Transverse colon (tissue), 4 donors: ENCODE data around the gene GOPC. TPM values are rescaled to one million over a fixed set of nuclear protein-coding genes. Genes with fewer than 3 reads are reported as not detected.

Source experiments
- DNase-seq: peaks from one replicate; pipeline ENCODE4 v3.0.0-alpha.2; 2019
- H3K27ac ChIP-seq, 4 donors: fragments of 200-600 bp; sonication (generic); 2 replicates each; pipeline ENCODE4 v1.5.1; 2016 to 2018; ENCODE audit warnings: inconsistent platforms in 4 of 4
- H3K27me3 ChIP-seq: fragments of 200-600 bp; sonication (generic); 2 replicates; pipeline ENCODE4 v1.5.1; 2017; ENCODE audit warnings: inconsistent platforms
- H3K36me3 ChIP-seq, 4 donors: fragments of 200-600 bp; sonication (generic); 2 replicates each; pipeline ENCODE4 v1.5.1; 2017 to 2019; ENCODE audit warnings: inconsistent platforms in 4 of 4
- H3K4me1 ChIP-seq, 4 donors: fragments of 200-600 bp; sonication (generic); 2 replicates each; pipeline ENCODE4 v1.5.1; 2017 to 2020; ENCODE audit warnings: inconsistent platforms in 4 of 4
- H3K4me3 ChIP-seq, 4 donors: fragments of 200-600 bp; sonication (generic); 1 replicate in 1 of 4; 2 replicates in 3 of 4; pipeline versions ENCODE4 v1.5.1 to v1.6.1; 2017 to 2019; ENCODE audit warnings: inconsistent platforms in 4 of 4
- H3K9me3 ChIP-seq, 2 donors: fragments of 200-600 bp; sonication (generic); 2 replicates each; pipeline ENCODE4 v1.5.1; 2017 to 2019; ENCODE audit warnings: inconsistent platforms in 2 of 2
- EP300 ChIP-seq: sonication (generic); formaldehyde crosslinking; IDR thresholded peaks from one replicate; pipeline ENCODE4 v1.6.1; 2017; ENCODE audit warnings: antibody characterized with exemption, low read depth
- POLR2A ChIP-seq: fragments of 450-650 bp; IDR thresholded peaks from one replicate; pipeline ENCODE4 v1.6.1; 2016; ENCODE audit warnings: antibody characterized with exemption, mild to moderate bottlenecking, moderate library complexity
- POLR2AphosphoS5 ChIP-seq, 3 donors: sonication (generic); formaldehyde crosslinking; IDR thresholded peaks; one replicate each; pipeline ENCODE4 v1.6.1; 2016; ENCODE audit warnings: antibody characterized with exemption in 3 of 3
- whole genome bisulfite sequencing, 2 donors: methylation state at CpG; one replicate each; pipeline ENCODE4 v1.1.5; 2018; ENCODE audit warnings: low coverage in 1 of 2; 5-methylcytosine and 5-hydroxymethylcytosine counted together
- in situ Hi-C, 4 donors: fragments of 200-750 bp; cut with MboI; loops; one replicate each; pipeline versions ENCODE4 v1.15.0 to v1.15.1; 2017; ENCODE audit warnings: low sequenced_read_pairs in 3 of 4, low pct_ligation_motif_present in 1 of 4, low pct_unique_long_range_greater_than_20kb in 1 of 4
- intact Hi-C: fragments of 100-400 bp; cut with DNase I; formaldehyde crosslinking; loops from one replicate; pipeline ENCODE4 v1.15.1; 2023; ENCODE audit warnings: low total_unique reads
- total RNA-seq, 4 donors: library from RNA; depleted of rRNA; stranded (reverse); fragments of >200 nt; gene quantifications; one replicate each; pipeline ENCODE4 v1.1.0, GENCODE V29; 2016
- TF ChIP-seq, protein P1 (sequence below), 5 experiments: fragments of 200-600 bp in 3 of 5; fragments of 450-650 bp in 2 of 5; sonication (generic) in 3 of 5; IDR thresholded peaks; 1 replicate in 2 of 5; 2 replicates in 3 of 5; pipeline ENCODE4 v1.5.1; 2016 to 2017; ENCODE audit warnings: antibody characterized with exemption in 5 of 5, inconsistent platforms in 3 of 5, mild to moderate bottlenecking in 2 of 5, moderate library complexity in 1 of 5

Gene GOPC
- total RNA-seq, 4 donors from 2014 or later: 18.3 to 39.9 (median 29.5) TPM

DNA sequence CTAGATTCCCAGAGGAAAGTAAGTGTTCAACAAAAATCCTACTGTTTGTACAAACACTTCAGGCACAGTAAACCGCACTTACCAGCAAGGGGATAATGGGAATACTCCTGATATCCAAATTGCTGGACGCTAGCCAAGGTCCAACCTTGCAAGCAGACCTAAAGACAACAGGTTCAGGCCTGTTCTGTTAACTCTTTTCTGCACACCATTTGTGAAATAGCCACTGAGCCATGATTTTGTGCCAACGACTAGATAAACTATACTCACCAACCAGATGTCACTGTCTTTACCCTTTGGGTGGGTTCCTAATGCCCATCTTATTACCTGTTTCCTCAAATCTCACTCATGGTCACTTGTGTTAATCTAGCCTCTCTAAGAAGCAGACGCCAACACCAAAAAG lies 43.5 kb downstream of the GOPC start:
- Histone ChIP-seq H3K4me1 (peaks cover 0 to 7% (median 0%) of the 10 kb centered on the region in 4 donors), H3K27me3 (no peaks in the 10 kb centered on the region), H3K36me3 (peaks cover 0 to 10% (median 1%) of the 10 kb centered on the region in 4 donors), H3K27ac (no peak overlapping the region), H3K4me3 (no peak overlapping the region), H3K9me3 (no peaks in the 10 kb centered on the region)
- 83% methylated on average over 4 of the region's 4 CpGs; no CpG with 5 or more reads in 1 of the 2 donors for WGBS, 2 donors
- intact Hi-C loops: loop anchor here (5.0 kb wide), 1 partner anchor 107 kb away; no protein-coding TSS in a partner anchor
- in situ Hi-C loops: loop anchor here (10.0 to 25.0 kb wide), 3 partner anchors 104 to 222 kb away; no protein-coding TSS in a partner anchor
- DNase-seq: no peak
- TF ChIP-seq POLR2A (no peak), EP300 (no peak), POLR2AphosphoS5 (IDR thresholded peaks at IDR 0.05) (no peak)
- TF ChIP-seq, protein P1, sequence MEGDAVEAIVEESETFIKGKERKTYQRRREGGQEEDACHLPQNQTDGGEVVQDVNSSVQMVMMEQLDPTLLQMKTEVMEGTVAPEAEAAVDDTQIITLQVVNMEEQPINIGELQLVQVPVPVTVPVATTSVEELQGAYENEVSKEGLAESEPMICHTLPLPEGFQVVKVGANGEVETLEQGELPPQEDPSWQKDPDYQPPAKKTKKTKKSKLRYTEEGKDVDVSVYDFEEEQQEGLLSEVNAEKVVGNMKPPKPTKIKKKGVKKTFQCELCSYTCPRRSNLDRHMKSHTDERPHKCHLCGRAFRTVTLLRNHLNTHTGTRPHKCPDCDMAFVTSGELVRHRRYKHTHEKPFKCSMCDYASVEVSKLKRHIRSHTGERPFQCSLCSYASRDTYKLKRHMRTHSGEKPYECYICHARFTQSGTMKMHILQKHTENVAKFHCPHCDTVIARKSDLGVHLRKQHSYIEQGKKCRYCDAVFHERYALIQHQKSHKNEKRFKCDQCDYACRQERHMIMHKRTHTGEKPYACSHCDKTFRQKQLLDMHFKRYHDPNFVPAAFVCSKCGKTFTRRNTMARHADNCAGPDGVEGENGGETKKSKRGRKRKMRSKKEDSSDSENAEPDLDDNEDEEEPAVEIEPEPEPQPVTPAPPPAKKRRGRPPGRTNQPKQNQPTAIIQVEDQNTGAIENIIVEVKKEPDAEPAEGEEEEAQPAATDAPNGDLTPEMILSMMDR (IDR thresholded peaks at IDR 0.05): no peak

DNA sequence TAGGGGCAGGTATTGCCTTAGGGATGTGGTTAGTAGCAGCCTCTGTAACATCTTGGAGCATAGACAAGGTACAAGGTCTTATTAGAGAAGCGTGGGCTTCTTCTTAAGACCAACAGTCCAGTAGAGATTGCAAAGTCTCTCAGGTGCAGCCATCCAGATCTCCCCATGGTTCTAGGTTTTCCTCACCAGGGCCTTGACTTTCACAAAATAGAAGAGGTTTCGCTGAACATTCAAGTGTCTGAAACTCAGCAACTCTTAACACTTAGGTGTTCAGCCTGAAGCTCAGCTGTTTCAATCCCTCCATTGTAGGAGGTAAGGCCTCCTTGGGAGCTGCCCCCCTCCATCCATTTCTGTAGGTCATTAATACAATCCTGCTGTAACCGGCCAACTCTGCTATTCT lies 44.4 kb downstream of the GOPC start:
- intact Hi-C loops (loop anchor here (5.0 kb wide), 1 partner anchor 106 kb away; no protein-coding TSS in a partner anchor), in situ Hi-C loops (loop anchor here (10.0 to 25.0 kb wide), 3 partner anchors 103 to 221 kb away; no protein-coding TSS in a partner anchor)
- no peak for TF ChIP-seq POLR2AphosphoS5 (IDR thresholded peaks at IDR 0.05)
- TF ChIP-seq EP300: no peak
- TF ChIP-seq POLR2A: no peak
- TF ChIP-seq, protein P1 (IDR thresholded peaks at IDR 0.05): no peak
- no peak for DNase-seq
- no peak overlapping the region for H3K27ac ChIP-seq
- WGBS, 2 donors: 77 to 82% methylated on average over 2 to 3 of the region's 3 CpGs
- H3K4me1 ChIP-seq: peaks cover 0 to 7% (median 0%) of the 10 kb centered on the region in 4 donors
- H3K9me3 ChIP-seq: no peaks in the 10 kb centered on the region
- peaks cover 0 to 8% (median 0%) of the 10 kb centered on the region in 4 donors for H3K36me3 ChIP-seq
- H3K27me3 ChIP-seq: no peaks in the 10 kb centered on the region
- H3K4me3 ChIP-seq: no peak overlapping the region

DNA sequence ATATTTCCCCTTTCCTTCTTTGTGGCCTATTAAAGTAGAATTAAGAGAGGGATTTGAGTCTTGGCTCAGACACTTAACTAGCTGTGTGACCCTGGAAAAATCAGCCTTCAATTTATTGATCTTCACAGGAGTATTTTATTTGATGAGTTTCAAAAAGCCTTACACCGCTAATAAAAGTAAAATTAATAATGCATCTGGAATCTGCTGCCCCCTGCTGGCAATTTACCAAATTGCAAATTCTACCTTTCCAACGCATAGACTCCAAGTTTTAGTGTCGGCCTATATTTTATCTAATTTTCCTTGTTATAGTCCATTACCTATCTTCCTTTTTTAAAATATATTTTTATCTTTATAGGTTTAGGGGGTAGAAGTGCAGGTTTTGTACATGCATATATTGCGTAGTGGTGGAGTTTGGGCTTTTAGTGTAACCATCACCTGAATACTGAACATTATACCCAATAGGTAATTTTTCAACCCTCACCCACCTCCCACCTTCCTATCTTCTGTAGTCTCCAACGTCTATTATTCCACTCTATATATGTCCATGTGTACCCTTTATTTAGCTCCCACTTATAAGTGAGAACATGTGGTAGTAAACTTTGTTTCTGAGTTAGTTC lies 46.3 kb downstream of the GOPC start:
- peaks cover 0 to 7% (median 0%) of the 10 kb centered on the region in 4 donors for H3K4me1 ChIP-seq
- intact Hi-C loops (loop anchor here (5.0 kb wide), 1 partner anchor 104 kb away; no protein-coding TSS in a partner anchor), in situ Hi-C loops (loop anchor here (10.0 to 25.0 kb wide), 3 partner anchors 101 to 219 kb away; no protein-coding TSS in a partner anchor)
- DNase-seq: peak; percentile 49
- TF ChIP-seq POLR2AphosphoS5 (IDR thresholded peaks at IDR 0.05) (no peak), EP300 (no peak), POLR2A (no peak)
- TF ChIP-seq, protein P1 (IDR thresholded peaks at IDR 0.05): peak; percentile 83 to 95 (median 85)
- WGBS, 2 donors: 20 to 21% methylated on average over 5 of the region's 5 CpGs
- H3K4me3 ChIP-seq: no peak overlapping the region
- no peak overlapping the region for H3K27ac ChIP-seq
- H3K36me3 ChIP-seq: no peaks in the 10 kb centered on the region
- no peaks in the 10 kb centered on the region for H3K27me3 ChIP-seq
- no peaks in the 10 kb centered on the region for H3K9me3 ChIP-seq

DNA sequence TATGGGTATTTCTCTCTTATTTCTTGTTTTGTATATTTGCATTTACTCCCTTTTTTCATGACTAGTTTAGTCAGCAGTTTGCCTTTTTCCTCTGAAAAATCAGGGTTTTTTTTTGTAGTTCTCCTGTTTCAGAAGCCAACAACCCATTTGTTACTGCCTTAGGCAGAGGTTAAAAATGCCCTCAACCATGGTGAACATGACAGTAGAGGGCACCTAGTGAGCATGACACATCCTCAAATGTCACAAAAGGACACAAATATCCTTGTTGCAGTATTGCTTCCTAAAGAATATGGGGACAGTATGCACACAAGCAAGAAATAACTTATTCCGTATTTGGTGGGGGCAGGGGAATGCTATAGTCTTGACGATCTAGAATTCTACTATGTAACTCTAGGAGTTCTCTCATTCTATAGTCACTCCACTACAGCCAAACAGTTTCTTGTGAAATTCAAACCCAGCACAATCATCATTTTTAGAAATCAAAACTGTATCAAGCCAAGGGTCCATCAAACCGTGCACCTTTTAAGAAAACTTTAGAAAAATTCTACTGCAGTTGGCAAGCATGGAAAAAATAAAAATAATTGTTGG lies 47.0 kb downstream of the GOPC start:
- no peak overlapping the region for H3K4me3 ChIP-seq
- in situ Hi-C loops (loop anchor here (10.0 to 25.0 kb wide), 3 partner anchors 101 to 218 kb away; no protein-coding TSS in a partner anchor), intact Hi-C loops (loop anchor here (5.0 kb wide), 1 partner anchor 103 kb away; no protein-coding TSS in a partner anchor)
- no peak for DNase-seq
- H3K9me3 ChIP-seq: no peaks in the 10 kb centered on the region
- H3K27me3 ChIP-seq: no peaks in the 10 kb centered on the region
- WGBS, 2 donors: 44 to 48% methylated on average over 3 of the region's 3 CpGs
- peaks cover 0 to 7% (median 0%) of the 10 kb centered on the region in 4 donors for H3K4me1 ChIP-seq
- TF ChIP-seq, protein P1 (IDR thresholded peaks at IDR 0.05): no peak
- TF ChIP-seq EP300: no peak
- no peak for TF ChIP-seq POLR2AphosphoS5 (IDR thresholded peaks at IDR 0.05)
- no peak for TF ChIP-seq POLR2A
- no peak overlapping the region for H3K27ac ChIP-seq
- no peaks in the 10 kb centered on the region for H3K36me3 ChIP-seq
